GM12878 (cell line): ENCODE measurements around the gene CLBA1.
"Not testable (repeated sequence)": the region's sequence is repeated elsewhere in the genome, so short reads cannot be mapped to it uniquely, and the experiment has no call there.

Source experiments
- CTCF ChIP-seq, 3 experiments: IDR thresholded peaks in 2 of 3; conservative IDR thresholded peaks in 1 of 3; 2 replicates each; pipeline ENCODE4 v1.5.1; 2011; ENCODE audit warnings: low read depth in 3 of 3, low read length in 3 of 3, mild to moderate bottlenecking in 3 of 3, control low read depth in 2 of 3, moderate library complexity in 2 of 3, inconsistent platforms in 1 of 3, mixed read lengths in 1 of 3; ENCODE audit not compliant: control insufficient read depth in 2 of 3, insufficient read depth in 1 of 3; ENCODE audit errors: extremely low read depth in 1 of 3
- DPF2 ChIP-seq: fragments of 450-650 bp; IDR thresholded peaks from 2 replicates; pipeline ENCODE4 v1.6.1; 2017; ENCODE audit warnings: mild to moderate bottlenecking
- JUND ChIP-seq: IDR thresholded peaks from 2 replicates; pipeline ENCODE4 v1.6.1; 2012; ENCODE audit warnings: low read depth, mild to moderate bottlenecking, low read length, improper control_type of control experiment, moderate library complexity
- MXI1 ChIP-seq: fragments of 150-350 bp; IDR thresholded peaks from 2 replicates; pipeline ENCODE4 v1.6.1; 2011; ENCODE audit warnings: low read depth, mild to moderate bottlenecking, inconsistent platforms, low read length, improper control_type of control experiment
- NFYB ChIP-seq: IDR thresholded peaks from 2 replicates; pipeline ENCODE4 v1.6.1; 2011; ENCODE audit warnings: low read depth, mild to moderate bottlenecking, low read length, improper control_type of control experiment, moderate library complexity; ENCODE audit not compliant: insufficient read depth
- PAX5 ChIP-seq: IDR thresholded peaks from 2 replicates; pipeline ENCODE4 v1.6.1; 2011; ENCODE audit warnings: low read depth, low read length, borderline replicate concordance
- SIN3A ChIP-seq: IDR thresholded peaks from 2 replicates; pipeline ENCODE4 v1.6.1; 2012; ENCODE audit warnings: low read depth, low read length, improper control_type of control experiment
- SMC3 ChIP-seq: IDR thresholded peaks from 2 replicates; pipeline ENCODE4 v1.6.1; 2011; ENCODE audit warnings: low read length, improper control_type of control experiment, borderline replicate concordance
- TCF7 ChIP-seq: IDR thresholded peaks from 2 replicates; pipeline ENCODE4 v1.6.1; 2014; ENCODE audit warnings: antibody characterized with exemption, borderline replicate concordance

GRCh38 chr14:104945266-104945665, 40.3 kb upstream of the CLBA1 start:
- TF ChIP-seq TCF7; DPF2; CTCF (IDR thresholded peaks at IDR 0.05 in 2 of 3, conservative IDR thresholded peaks at IDR 0.05 in 1 of 3; ENCODE audit: control insufficient read depth in 2 of 3, extremely low read depth in 1 of 3, insufficient read depth in 1 of 3, low read depth in 3 of 3, low read length in 3 of 3); PAX5; SIN3A; NFYB; MXI1; SMC3; JUND: not testable (repeated sequence)
